ENCODE measurements around the gene PTPRG. TPM values are rescaled to one million over a fixed set of nuclear protein-coding genes. Genes with fewer than 3 reads are reported as not detected.

The PTPRG gene
- total and polyA plus RNA-seq, 2 of the 13 experiments (the other 11 are each of a cell fraction or from before 2014, with no cell fraction given) = 8.0 to 25.3 TPM

- TF ChIP-seq CEBPG (CRISPR knock-in tag; IDR thresholded peaks at IDR 0.05) (peak; percentile 85), ZNF644 (CRISPR knock-in tag; IDR thresholded peaks at IDR 0.05; ENCODE audit: low read depth) (peak; percentile 80; the same call in 1 of the 2 replicates), TBX2 (CRISPR knock-in tag; IDR thresholded peaks at IDR 0.05; ENCODE audit: borderline replicate concordance) (no peak), ATF2 (CRISPR knock-in tag; IDR thresholded peaks at IDR 0.05) (no peak), KMT2B (CRISPR knock-in tag; IDR thresholded peaks at IDR 0.05) (0 out of 2 replicates have a peak, but pooled peaks have one; percentile 22), THAP9 (CRISPR knock-in tag; IDR thresholded peaks at IDR 0.05; ENCODE audit: borderline replicate concordance) (no peak), HDAC6 (IDR thresholded peaks at IDR 0.05; ENCODE audit: low read depth, low read length) (no peak), HMGA1 (CRISPR knock-in tag; conservative IDR thresholded peaks at IDR 0.05) (no peak), SYNCRIP (IDR thresholded peaks at IDR 0.05; ENCODE audit: insufficient read depth, low read depth, low read length) (no peak), ZNF777 (CRISPR knock-in tag; IDR thresholded peaks at IDR 0.05) (no peak), ZNF383 (CRISPR knock-in tag; IDR thresholded peaks at IDR 0.05; ENCODE audit: borderline replicate concordance) (no peak), KDM3A (CRISPR knock-in tag; IDR thresholded peaks at IDR 0.05; ENCODE audit: low read depth) (no peak), DZIP1 (CRISPR knock-in tag; IDR thresholded peaks at IDR 0.05) (no peak), MTA1 (CRISPR knock-in tag; IDR thresholded peaks at IDR 0.05; ENCODE audit: borderline replicate concordance) (no peak), TCF7 (IDR thresholded peaks at IDR 0.05; ENCODE audit: low read depth) (no peak), ZNF280D (CRISPR knock-in tag; IDR thresholded peaks at IDR 0.05) (no peak)
- TF ChIP-seq, protein P1, sequence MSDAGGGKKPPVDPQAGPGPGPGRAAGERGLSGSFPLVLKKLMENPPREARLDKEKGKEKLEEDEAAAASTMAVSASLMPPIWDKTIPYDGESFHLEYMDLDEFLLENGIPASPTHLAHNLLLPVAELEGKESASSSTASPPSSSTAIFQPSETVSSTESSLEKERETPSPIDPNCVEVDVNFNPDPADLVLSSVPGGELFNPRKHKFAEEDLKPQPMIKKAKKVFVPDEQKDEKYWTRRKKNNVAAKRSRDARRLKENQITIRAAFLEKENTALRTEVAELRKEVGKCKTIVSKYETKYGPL (CRISPR knock-in tag; IDR thresholded peaks at IDR 0.05) = no peak; the same call in 1 of the 2 replicates
- TF ChIP-seq, protein P2, sequence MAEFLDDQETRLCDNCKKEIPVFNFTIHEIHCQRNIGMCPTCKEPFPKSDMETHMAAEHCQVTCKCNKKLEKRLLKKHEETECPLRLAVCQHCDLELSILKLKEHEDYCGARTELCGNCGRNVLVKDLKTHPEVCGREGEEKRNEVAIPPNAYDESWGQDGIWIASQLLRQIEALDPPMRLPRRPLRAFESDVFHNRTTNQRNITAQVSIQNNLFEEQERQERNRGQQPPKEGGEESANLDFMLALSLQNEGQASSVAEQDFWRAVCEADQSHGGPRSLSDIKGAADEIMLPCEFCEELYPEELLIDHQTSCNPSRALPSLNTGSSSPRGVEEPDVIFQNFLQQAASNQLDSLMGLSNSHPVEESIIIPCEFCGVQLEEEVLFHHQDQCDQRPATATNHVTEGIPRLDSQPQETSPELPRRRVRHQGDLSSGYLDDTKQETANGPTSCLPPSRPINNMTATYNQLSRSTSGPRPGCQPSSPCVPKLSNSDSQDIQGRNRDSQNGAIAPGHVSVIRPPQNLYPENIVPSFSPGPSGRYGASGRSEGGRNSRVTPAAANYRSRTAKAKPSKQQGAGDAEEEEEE (CRISPR knock-in tag; IDR thresholded peaks at IDR 0.05; ENCODE audit: borderline replicate concordance) = no peak
These were observed 38.8 kb downstream of the PTPRG start (continued) for GRCh38 chr3:61600195-61600594.

Data from HepG2 (cell line).